SK-N-SH (cell line): Measurements from ENCODE around the gene LSM14A. TPM values are rescaled to one million over a fixed set of nuclear protein-coding genes. Genes with fewer than 3 reads are reported as not detected.

Experiments
- CTCF ChIA-PET: fragments of 300-600, 350-600 bp; formaldehyde crosslinking; extraction: SDS; loops from one replicate; lab custom pipeline; 2021; lab: Yijun Ruan, JAX
- POLR2A ChIA-PET: fragments of 350-600 bp; sonication (Branson Sonifier 250); formaldehyde crosslinking; extraction: SDS; loops from one replicate; lab custom pipeline; 2020; ENCODE audit warnings: antibody characterized with exemption, inconsistent platforms; lab: Yijun Ruan, JAX
- DNase-seq: peaks from one replicate; pipeline ENCODE4 v3.0.0; 2012
- H2AFZ ChIP-seq: fragments of 200-600 bp; sonication (generic); 2 replicates; pipeline ENCODE4 v1.8.1; 2016; ENCODE audit warnings: antibody characterized with exemption, mild to moderate bottlenecking, low read depth
- H3F3A ChIP-seq: fragments of 200-600 bp; sonication (generic); replicated peaks from 2 replicates; pipeline ENCODE3; 2016; ENCODE audit warnings: antibody characterized with exemption, mild to moderate bottlenecking; ENCODE audit not compliant: insufficient read depth
- H3K27ac ChIP-seq, 2 experiments: fragments of 200-500 bp in 1 of 2; fragments of 200-600 bp in 1 of 2; sonication (Bioruptor generic) in 1 of 2; sonication (generic), shearing (Covaris generic) in 1 of 2; 2 replicates each; pipeline versions ENCODE4 v1.5.1 to v1.6.1; 2014 to 2016; ENCODE audit warnings: low read depth in 2 of 2, inconsistent platforms in 1 of 2, low read length in 1 of 2, mild to moderate bottlenecking in 1 of 2, mixed read lengths in 1 of 2
- H3K27me3 ChIP-seq: fragments of 200-600 bp; sonication (generic), shearing (Covaris generic); 2 replicates; pipeline ENCODE4 v1.6.1; 2016; ENCODE audit warnings: mixed run types; ENCODE audit not compliant: insufficient read depth
- H3K36me3 ChIP-seq, 2 experiments: fragments of 200-500 bp in 1 of 2; fragments of 200-600 bp in 1 of 2; sonication (Bioruptor generic) in 1 of 2; sonication (generic) in 1 of 2; replicated peaks in 1 of 2; 2 replicates each; pipeline versions ENCODE3 to v1.5.1; 2014 to 2016; ENCODE audit warnings: low read length in 1 of 2, mild to moderate bottlenecking in 1 of 2; ENCODE audit not compliant: insufficient read depth in 2 of 2, control insufficient read depth in 1 of 2
- H3K4me1 ChIP-seq, 2 experiments: fragments of 200-500 bp in 1 of 2; fragments of 200-600 bp in 1 of 2; sonication (Bioruptor generic) in 1 of 2; sonication (generic), shearing (Covaris generic) in 1 of 2; 2 replicates each; pipeline versions ENCODE4 v1.5.1 to v1.6.1; 2014 to 2016; ENCODE audit warnings: low read depth in 1 of 2, low read length in 1 of 2, mixed run types in 1 of 2; ENCODE audit not compliant: insufficient read depth in 2 of 2, control insufficient read depth in 1 of 2
- H3K4me2 ChIP-seq: fragments of 200-600 bp; sonication (generic), shearing (Covaris generic); 2 replicates; pipeline ENCODE4 v1.6.1; 2017; ENCODE audit warnings: mixed run types
- H3K4me3 ChIP-seq, 2 experiments: fragments of 200-500 bp in 1 of 2; fragments of 200-600 bp in 1 of 2; sonication (Bioruptor generic) in 1 of 2; sonication (generic), shearing (Covaris generic) in 1 of 2; 2 replicates each; pipeline versions ENCODE4 v1.5.1 to v1.8.1; 2014 to 2016; ENCODE audit warnings: low read depth in 2 of 2, inconsistent platforms in 1 of 2, low read length in 1 of 2, mild to moderate bottlenecking in 1 of 2, mixed read lengths in 1 of 2, moderate library complexity in 1 of 2
- H3K79me2 ChIP-seq: fragments of 200-600 bp; sonication (generic); 2 replicates; pipeline ENCODE4 v1.8.1; 2017; ENCODE audit warnings: mild to moderate bottlenecking; ENCODE audit not compliant: insufficient read depth
- H3K9ac ChIP-seq: fragments of 200-600 bp; sonication (generic); 2 replicates; pipeline ENCODE4 v1.6.1; 2017; ENCODE audit warnings: mixed run types
- H3K9me2 ChIP-seq: fragments of 200-600 bp; sonication (generic); 2 replicates; pipeline ENCODE4 v1.6.1; 2017; ENCODE audit warnings: mixed run types
- H3K9me3 ChIP-seq: fragments of 200-600 bp; sonication (generic); 2 replicates; pipeline ENCODE4 v1.6.1; 2017; ENCODE audit warnings: mixed run types, mild to moderate bottlenecking, moderate library complexity
- H4K20me1 ChIP-seq: fragments of 200-600 bp; sonication (generic); 2 replicates; pipeline ENCODE4 v1.6.1; 2017; ENCODE audit warnings: mild to moderate bottlenecking, mixed run types; ENCODE audit not compliant: insufficient read depth
- CTCF ChIP-seq: fragments of 200-600 bp; sonication (generic); IDR thresholded peaks from 2 replicates; pipeline ENCODE4 v1.6.1; 2017; ENCODE audit warnings: antibody characterized with exemption, mild to moderate bottlenecking, moderate library complexity
- EP300 ChIP-seq, 2 experiments: IDR thresholded peaks; 2 replicates each; pipeline versions ENCODE4 v1.4.0 to v1.6.1; 2012; ENCODE audit warnings: borderline replicate concordance in 1 of 2, low read depth in 1 of 2, low read length in 1 of 2
- EZH2phosphoT487 ChIP-seq: fragments of 200-600 bp; sonication (generic); IDR thresholded peaks from 2 replicates; pipeline ENCODE4 v1.6.1; 2017; ENCODE audit warnings: low read depth, mixed run types, mild to moderate bottlenecking, antibody characterized with exemption, moderate library complexity, borderline replicate concordance
- FOSL2 ChIP-seq: IDR thresholded peaks from 2 replicates; pipeline ENCODE4 v1.4.0; 2012; ENCODE audit warnings: low read depth, mild to moderate bottlenecking, moderate library complexity, borderline replicate concordance
- FOXJ3 ChIP-seq: sonication (generic); formaldehyde crosslinking; IDR thresholded peaks from 2 replicates; pipeline ENCODE4 v1.5.1; 2020; ENCODE audit warnings: mild to moderate bottlenecking, missing genetic modification reagents
- GATA2 ChIP-seq: sonication (generic); formaldehyde crosslinking; IDR thresholded peaks from 2 replicates; pipeline ENCODE4 v1.5.0; 2020; ENCODE audit warnings: mild to moderate bottlenecking, missing genetic modification reagents
- JUND ChIP-seq: IDR thresholded peaks from 2 replicates; pipeline ENCODE4 v1.4.0; 2012
- MEF2A ChIP-seq: IDR thresholded peaks from 2 replicates; pipeline ENCODE4 v1.4.0; 2012; ENCODE audit warnings: low read depth, borderline replicate concordance
- MXI1 ChIP-seq: IDR thresholded peaks from 2 replicates; pipeline ENCODE4 v1.6.1; 2012; ENCODE audit warnings: mild to moderate bottlenecking, low read depth, low read length, improper control_type of control experiment
- NRF1 ChIP-seq: IDR thresholded peaks from 2 replicates; pipeline ENCODE4 v1.6.1; 2012; ENCODE audit warnings: low read depth, mild to moderate bottlenecking, low read length
- PBX3 ChIP-seq: IDR thresholded peaks from 2 replicates; pipeline ENCODE4; 2012
- RAD21 ChIP-seq: IDR thresholded peaks from 2 replicates; pipeline ENCODE4 v1.6.1; 2012; ENCODE audit warnings: mild to moderate bottlenecking, low read length
- RCOR1 ChIP-seq: fragments of 150-350 bp; IDR thresholded peaks from 2 replicates; pipeline ENCODE4 v1.6.1; 2017; ENCODE audit warnings: antibody characterized with exemption, low read length
- SIN3A ChIP-seq: IDR thresholded peaks from 2 replicates; pipeline ENCODE4 v1.6.1; 2012; ENCODE audit warnings: low read depth, mild to moderate bottlenecking, low read length, moderate library complexity, borderline replicate concordance
- SMC3 ChIP-seq: IDR thresholded peaks from 2 replicates; pipeline ENCODE4 v1.6.1; 2012; ENCODE audit warnings: low read depth, low read length, improper control_type of control experiment
- TAF1 ChIP-seq: IDR thresholded peaks from 2 replicates; pipeline ENCODE4 v1.6.1; 2012; ENCODE audit warnings: low read depth, mild to moderate bottlenecking, low read length, moderate library complexity, borderline replicate concordance
- TEAD4 ChIP-seq: IDR thresholded peaks from 2 replicates; pipeline ENCODE4 v1.4.0; 2012; ENCODE audit warnings: mild to moderate bottlenecking, borderline replicate concordance; ENCODE audit not compliant: insufficient read depth
- polyA plus RNA-seq, 3 experiments: library from polyadenylated mRNA; depleted of rRNA; stranded (reverse); fragments of >200 nt; gene quantifications; 2 replicates each; pipeline ENCODE4 v1.2.3, GENCODE V29; 2012
- TF ChIP-seq, protein P1 (sequence below): IDR thresholded peaks from 2 replicates; pipeline ENCODE4 v1.4.0; 2012; ENCODE audit warnings: low read depth, borderline replicate concordance
- TF ChIP-seq, protein P2 (sequence below): fragments of 150-350 bp; IDR thresholded peaks from 2 replicates; pipeline ENCODE4 v1.6.1; 2017; ENCODE audit warnings: antibody characterized with exemption, low read length, low read depth, borderline replicate concordance
- TF ChIP-seq, protein P3 (sequence below): fragments of 150-350 bp; IDR thresholded peaks from 2 replicates; pipeline ENCODE4 v1.6.1; 2016; ENCODE audit warnings: mild to moderate bottlenecking, low read depth, low read length

The LSM14A gene
- polyA plus RNA-seq, 1 of the 3 experiments (the other 2 are of a cell fraction): 87.7 TPM

GRCh38 chr19:34182125-34182524 is 9.8 kb downstream of the LSM14A start:
- no peak overlapping the region for H3K9ac ChIP-seq
- no peaks in the 10 kb centered on the region for H3K27me3 ChIP-seq
- H3K36me3 ChIP-seq: peaks cover 6 to 13% of the 10 kb centered on the region in 2 experiments
- no peak overlapping the region for H2AFZ ChIP-seq
- TF ChIP-seq NRF1: no peak
- TF ChIP-seq, protein P1, sequence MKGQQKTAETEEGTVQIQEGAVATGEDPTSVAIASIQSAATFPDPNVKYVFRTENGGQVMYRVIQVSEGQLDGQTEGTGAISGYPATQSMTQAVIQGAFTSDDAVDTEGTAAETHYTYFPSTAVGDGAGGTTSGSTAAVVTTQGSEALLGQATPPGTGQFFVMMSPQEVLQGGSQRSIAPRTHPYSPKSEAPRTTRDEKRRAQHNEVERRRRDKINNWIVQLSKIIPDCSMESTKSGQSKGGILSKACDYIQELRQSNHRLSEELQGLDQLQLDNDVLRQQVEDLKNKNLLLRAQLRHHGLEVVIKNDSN: no peak
- no peak for TF ChIP-seq SMC3
- no peak for TF ChIP-seq RAD21
- TF ChIP-seq, protein P2, sequence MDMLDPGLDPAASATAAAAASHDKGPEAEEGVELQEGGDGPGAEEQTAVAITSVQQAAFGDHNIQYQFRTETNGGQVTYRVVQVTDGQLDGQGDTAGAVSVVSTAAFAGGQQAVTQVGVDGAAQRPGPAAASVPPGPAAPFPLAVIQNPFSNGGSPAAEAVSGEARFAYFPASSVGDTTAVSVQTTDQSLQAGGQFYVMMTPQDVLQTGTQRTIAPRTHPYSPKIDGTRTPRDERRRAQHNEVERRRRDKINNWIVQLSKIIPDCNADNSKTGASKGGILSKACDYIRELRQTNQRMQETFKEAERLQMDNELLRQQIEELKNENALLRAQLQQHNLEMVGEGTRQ: no peak
- no peak for TF ChIP-seq JUND
- no peak for TF ChIP-seq GATA2 (CRISPR knock-in tag)
- TF ChIP-seq MXI1: no peak
- TF ChIP-seq, protein P3, sequence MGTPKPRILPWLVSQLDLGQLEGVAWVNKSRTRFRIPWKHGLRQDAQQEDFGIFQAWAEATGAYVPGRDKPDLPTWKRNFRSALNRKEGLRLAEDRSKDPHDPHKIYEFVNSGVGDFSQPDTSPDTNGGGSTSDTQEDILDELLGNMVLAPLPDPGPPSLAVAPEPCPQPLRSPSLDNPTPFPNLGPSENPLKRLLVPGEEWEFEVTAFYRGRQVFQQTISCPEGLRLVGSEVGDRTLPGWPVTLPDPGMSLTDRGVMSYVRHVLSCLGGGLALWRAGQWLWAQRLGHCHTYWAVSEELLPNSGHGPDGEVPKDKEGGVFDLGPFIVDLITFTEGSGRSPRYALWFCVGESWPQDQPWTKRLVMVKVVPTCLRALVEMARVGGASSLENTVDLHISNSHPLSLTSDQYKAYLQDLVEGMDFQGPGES: no peak
- no peak for TF ChIP-seq MEF2A
- no peak for TF ChIP-seq TEAD4
- no peak for TF ChIP-seq SIN3A
- no peak for TF ChIP-seq EP300 (IDR thresholded peaks at IDR 0.05; ENCODE audit: borderline replicate concordance in 1 of 2, low read depth in 1 of 2, low read length in 1 of 2)
- no peak for TF ChIP-seq FOXJ3 (CRISPR knock-in tag)
- no peak for TF ChIP-seq TAF1
- TF ChIP-seq FOSL2: no peak
- no peak for TF ChIP-seq PBX3
- TF ChIP-seq RCOR1: no peak
- no peak for TF ChIP-seq EZH2phosphoT487
- no peak for TF ChIP-seq CTCF
- CTCF ChIA-PET: interaction anchor here (0.8 to 1.6 kb wide), 2 partner anchors 39 to 404 kb away, joined by 3 to 5 read pairs; no protein-coding TSS in a partner anchor
- H3K4me2 ChIP-seq: no peak overlapping the region
- peaks cover 100% of the 10 kb centered on the region for H4K20me1 ChIP-seq
- no peak overlapping the region for H3K27ac ChIP-seq
- H3K4me1 ChIP-seq: peaks cover 9 to 32% of the 10 kb centered on the region in 2 experiments
- no peak for DNase-seq
- POLR2A ChIA-PET: interaction anchor here (1.2 kb wide), 1 partner anchor 9 kb away, joined by 5 read pairs; the partner anchor contains the start of gene LSM14A
- H3F3A ChIP-seq: no peaks in the 10 kb centered on the region
- no peaks in the 10 kb centered on the region for H3K9me3 ChIP-seq
- H3K4me3 ChIP-seq: no peak overlapping the region
- H3K79me2 ChIP-seq: peaks cover 100% of the 10 kb centered on the region
- H3K9me2 ChIP-seq: no peaks in the 10 kb centered on the region
